ENCODE measurements around the gene PCNX2.
"Not testable (repeated sequence)": the region's sequence is repeated elsewhere in the genome, so short reads cannot be mapped to it uniquely, and the experiment has no call there.

PCNX2 gene

DNA sequence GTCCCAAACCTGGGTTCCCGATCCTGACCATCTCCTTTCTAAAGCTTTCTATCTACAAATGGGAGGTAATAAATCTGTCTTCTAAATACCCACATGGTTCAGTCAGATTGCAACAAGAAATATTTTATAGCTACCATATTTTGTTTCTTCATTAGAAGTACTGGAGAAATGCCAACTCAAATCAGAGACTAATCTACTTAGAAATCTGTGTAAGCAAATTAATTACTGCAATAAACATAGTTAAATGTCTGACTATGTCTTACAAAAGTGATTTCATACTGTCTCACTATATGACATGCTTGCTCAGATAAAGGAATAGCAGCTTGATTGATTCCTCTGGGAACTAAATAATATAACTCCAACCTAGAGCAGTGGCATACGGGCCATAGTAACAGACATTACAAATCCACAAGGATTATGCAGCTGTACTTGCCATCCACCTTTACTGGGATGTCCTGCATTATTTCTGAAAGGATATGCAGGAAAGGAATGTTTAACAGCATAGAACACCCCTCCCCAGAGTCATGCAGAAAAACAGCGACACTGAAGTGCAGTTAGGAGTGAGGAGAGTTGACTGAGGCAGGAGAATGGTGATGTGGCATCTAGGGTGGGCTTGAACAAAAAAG, 80.3 kb downstream of the PCNX2 start:
- no peak for DNase-seq

DNA sequence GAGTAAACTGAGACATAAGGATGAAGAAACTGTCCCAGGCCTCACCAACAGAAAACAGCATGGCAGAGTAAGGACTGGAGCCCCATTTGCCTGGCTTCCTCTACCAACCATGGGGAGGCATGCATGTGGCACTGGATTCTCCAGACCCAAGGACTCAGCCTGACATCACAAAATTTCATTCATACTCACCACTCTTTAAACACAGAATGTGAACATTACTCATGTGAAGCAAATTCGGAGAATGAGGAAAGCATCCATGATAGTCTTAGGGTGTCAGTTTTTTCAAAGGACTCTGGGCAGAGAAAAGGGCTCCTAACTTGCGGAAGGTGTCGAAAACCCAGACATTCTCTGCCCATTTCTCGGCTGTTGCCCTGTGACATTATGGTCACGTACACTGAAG, 83.9 kb downstream of the PCNX2 start:
- DNase-seq = no peak

DNA sequence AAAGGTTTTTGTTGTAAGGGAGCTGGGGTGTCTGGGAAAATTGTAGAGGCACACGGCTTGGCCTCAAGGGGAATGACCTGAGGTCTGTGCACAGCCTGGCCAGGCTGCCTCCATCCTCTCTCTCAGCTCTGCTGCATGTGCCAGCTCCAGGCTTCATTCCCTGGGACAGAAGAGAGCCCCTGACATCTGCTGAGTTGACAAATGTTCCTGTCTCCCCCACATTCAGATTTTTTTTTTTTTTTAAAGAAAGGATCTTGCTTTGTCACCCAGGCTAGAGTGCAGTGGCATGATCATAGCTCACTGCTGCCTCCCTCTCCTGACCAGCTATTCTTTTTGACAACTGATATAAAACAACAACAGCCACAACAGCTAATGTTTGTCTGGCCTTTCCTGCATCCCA, 84.4 kb downstream of the PCNX2 start:
- DNase-seq = no peak

DNA sequence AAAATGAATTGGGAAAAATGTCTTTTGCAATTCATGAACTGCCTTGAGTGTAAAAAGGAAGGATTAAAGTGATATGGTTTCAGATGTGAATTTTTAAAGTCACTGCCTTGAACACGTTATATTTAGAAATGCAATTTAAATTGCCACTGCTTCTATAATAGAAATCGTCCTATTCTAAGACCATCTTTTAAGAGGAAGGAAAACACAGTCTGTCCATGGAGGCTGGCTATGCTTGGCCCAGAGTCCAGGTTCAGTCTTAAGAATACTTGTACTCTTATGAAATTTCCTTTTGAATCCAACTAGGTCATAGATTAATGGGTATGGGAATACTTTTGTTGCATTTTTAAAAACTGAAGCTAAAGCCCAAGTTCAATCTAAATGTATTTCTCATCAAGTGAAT, 86.0 kb downstream of the PCNX2 start:
- DNase-seq = no peak

DNA sequence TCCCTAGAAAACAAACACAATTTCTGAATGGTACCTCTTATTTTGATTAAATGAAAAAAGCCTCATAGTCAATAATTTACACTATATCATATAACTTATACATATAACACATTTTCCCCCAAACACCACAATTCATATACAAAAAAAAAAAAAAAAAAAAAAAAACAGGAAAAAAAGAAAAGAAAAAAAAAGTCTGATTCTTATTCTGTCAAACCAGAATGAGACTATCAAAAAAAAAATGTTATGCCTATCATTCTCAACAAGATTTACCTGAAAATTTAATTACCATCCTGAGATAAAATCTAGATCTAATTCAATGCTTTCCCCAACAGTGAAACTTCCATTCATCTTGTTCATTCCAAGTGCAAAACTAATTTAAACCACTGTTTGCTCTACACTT, 86.8 kb downstream of the PCNX2 start:
- DNase-seq = no peak

DNA sequence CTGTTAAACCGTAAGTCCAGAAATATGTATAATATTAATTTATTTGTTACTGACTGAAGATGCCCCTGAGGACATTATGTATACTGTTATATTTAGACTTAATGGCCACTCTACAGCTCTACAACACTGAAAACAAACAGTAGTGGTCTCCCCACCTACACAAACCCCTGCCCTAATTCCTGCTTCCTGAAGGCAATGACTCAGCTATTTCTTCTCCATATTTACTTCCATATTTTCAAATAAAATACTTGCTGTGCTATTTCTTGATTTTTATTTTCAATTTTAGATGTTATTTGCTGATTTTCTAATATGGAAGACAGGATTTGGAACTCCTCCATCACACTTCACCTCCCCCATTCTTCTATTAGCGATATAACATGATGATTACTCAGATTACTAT, 97.6 kb downstream of the PCNX2 start:
- DNase-seq = no peak

DNA sequence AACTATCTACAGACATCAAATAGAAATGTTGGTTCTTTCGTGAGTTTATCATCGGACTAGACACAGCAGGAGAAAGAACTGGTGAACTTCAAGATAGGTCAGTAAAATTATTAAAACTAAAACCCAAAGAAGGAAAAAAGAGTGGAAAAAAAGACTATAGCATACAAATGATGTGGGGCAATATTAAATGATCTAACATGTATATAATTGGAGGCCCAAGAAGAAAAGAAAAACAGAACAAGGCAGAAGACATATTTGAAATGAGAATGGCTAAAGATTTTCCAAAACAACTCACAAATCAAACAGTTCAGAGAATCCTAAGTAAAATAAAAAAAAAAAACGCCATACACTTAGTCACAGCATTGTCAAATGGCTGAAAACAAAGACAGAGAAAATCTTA, 101.8 kb downstream of the PCNX2 start:
- no peak for DNase-seq

DNA sequence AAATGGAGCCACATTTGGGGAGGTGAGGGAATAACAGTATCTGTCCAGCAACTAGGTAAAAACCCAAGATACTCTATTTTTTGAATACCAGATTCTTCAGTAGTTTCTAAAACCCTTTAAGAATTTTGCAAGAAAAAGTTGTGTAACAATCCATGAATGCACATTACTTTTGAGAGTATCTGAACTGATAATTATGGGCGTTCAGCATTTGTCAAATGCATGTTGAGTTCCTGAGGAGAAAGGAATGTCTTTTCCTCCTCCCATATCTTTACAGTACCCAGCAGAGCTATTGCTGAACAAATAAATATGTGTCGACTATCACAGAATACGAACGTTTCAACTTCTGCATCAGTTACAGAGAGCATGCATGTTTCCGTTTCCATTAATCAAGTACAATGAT, 104.5 kb downstream of the PCNX2 start:
- no peak for DNase-seq

DNA sequence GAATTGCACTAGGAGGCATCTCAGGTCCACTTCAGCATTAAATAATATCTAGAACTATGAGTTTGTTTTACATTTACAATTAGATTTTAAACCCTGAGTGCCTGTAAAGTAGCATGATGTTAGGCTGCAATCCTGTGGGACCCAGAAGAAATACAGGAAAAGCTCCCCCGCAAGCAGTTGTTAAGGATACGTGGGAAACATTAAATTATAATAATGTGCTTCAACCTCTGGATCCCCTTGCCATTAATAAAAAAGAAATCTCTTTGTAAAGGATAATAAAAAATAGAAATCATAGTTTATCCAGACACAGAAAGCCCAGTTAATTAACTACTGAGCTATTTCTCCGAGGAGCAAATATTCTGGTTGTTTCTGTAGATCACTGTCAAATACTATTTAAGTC, 106.0 kb downstream of the PCNX2 start:
- DNase-seq = no peak

DNA sequence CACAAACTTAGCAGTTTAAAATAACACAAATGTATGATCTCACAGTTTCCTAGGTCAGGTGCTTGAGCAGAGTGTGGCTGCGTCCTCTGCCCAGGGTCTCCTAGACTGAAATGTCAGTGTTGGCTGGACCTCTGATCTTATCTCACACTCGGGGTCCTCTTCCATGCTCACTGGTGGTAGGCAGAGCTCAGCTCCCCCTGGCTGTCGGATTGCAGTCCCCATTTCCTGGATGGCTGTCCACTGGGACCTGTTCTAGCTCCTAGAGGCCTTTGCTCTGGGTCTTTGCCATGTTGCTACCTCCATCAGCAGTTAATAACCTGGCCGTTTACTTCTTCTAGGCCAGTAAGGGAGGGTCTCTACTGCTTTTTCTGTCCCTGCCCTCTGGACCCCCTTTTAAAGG, 107.5 kb downstream of the PCNX2 start:
- DNase-seq = no peak

DNA sequence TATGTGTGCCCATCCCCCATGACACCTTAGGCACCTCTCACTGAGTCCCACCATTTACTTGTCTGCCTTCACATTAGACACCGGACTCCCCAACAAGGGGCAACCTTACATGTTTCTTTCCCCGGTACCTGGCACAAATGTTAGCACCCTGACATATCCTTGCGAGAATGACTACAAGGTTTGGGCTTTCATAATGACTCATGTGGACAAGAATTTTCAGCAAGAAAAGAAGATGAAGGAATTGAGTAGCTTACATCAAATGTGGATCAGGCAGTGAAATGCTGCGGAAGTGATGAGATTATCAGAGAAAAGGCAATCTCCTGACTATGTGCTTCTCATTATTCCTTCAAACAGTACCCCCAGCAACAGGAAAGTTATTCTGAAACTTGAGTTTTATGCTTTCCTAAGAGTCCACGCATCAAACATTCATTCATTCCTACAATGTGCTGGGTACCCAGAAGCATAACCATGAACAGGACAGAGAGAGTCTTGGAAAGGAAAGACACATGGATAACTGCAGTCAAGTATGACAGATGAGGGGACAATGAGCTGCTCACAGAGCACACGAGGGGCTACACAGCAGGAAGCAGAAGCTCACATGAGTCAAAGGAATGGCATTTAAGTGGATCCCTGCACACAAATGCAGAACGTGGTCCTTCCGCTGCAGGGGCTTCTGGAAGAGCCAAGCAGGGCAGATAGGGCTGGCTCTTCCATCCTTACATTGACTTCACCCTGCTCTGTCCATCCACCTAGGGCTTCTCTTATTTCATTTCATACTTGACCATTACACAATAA, 112.1 kb downstream of the PCNX2 start:
- no peak for DNase-seq

DNA sequence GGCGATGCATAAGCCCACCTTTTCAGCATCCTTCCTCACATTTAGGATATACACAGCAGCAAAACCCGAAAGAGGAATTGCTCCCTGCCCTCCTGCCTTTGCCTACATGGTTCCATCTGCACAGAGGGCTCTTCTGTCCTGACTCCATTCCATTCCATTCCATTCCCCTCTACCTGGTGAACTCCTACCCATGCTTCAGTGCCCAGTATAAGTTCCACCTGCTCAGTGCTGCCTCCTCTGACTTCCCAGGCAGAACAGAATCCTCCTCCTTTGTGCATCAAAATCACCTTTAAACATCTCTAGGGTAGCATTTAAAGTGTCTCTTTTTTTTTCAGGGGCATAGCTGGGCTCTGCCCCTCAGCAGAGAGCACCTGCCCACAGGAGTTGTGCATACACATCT, 112.9 kb downstream of the PCNX2 start:
- no peak for DNase-seq

DNA sequence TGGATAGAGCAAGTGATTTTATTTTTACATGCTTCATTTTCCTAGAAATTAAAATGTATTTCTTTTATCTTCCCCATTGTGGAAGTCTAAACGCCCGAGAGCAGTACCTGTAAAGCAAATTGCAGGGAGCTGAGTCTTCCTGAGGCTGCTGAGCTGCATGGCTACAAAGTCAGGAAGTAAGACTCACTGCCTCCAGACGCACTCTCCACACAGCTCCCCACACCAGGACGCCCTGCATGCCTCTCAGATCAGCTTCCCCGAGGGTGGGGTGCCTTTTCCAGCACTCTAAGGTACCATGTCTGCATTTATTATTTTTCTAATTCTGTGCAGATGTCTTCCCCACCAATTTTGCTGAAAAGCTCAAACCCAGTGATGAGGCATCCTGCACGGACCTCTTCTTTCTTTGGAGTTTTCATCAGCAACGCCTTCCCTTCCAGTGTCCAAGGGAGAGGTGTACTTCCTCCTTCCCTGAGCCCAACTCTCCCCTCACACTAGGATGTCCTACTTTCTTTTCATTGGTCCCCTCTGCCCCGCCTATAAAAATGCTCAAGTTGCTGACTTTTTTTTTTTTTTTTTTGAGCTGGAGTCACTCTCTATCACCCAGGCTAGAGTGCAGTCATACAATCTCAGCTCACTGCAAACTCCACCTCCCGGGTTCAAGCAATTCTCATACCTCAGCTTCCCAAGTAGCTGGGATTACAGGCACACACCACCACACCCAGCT, 114.7 kb downstream of the PCNX2 start:
- DNase-seq = no peak

DNA sequence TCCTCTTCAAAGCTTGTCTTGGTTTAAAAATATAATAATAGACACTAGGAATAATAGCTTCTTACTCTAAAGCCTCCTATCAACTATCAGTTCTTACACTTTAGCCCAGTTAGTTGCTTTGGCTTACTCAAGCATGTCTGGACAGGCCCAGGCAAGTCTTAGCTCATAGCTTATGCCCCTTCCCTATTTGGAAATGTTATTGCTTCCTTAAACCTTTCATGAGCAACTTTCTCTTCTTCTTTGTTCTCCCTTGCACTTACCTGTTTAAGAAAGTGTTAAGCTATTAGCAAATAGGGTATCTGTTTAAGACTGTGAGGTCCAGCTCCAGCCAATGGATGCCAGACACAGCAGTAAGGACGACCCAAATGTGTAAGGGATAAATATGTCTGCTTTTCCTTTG, 115.9 kb downstream of the PCNX2 start:
- not testable (repeated sequence) for DNase-seq

DNA sequence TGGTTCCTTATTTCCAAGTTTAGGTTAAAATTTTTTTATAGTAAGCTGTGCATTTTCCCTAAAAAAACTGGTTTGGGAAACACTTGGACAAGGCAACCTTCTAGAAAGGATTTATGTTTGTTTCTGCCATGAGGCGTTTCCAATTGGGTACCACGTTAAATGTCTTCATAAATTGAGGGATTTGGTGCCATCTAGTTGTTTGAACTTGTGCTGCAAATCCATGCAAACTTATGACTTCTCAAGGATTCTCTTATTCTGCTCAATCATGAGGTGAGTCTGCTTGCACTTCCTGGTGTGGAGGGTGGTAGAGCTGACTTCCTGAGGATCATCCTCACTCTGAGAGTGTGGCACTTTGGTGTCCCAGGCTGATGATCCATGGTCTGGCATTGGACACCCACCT, 123.3 kb downstream of the PCNX2 start:
- DNase-seq = peak; percentile 30

DNA sequence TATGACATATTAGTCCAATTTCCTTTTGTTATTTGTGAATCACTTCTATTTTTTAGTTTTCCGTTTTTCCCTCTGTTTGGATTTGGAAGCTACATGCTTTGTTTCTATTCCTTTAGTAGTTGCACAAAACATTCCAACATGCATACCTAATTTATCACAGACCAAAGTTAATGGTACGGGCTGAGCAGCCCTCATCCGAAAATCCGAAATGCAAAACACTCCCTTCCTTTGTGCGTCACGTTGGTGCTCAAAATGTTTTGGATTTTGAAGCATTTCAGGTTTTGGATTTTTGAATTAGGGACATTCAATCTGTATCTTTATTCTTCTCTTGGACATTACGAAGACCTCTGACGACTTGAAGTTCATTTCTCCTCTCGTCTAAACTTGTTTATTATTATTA, 124.8 kb downstream of the PCNX2 start:
- DNase-seq = no peak

DNA sequence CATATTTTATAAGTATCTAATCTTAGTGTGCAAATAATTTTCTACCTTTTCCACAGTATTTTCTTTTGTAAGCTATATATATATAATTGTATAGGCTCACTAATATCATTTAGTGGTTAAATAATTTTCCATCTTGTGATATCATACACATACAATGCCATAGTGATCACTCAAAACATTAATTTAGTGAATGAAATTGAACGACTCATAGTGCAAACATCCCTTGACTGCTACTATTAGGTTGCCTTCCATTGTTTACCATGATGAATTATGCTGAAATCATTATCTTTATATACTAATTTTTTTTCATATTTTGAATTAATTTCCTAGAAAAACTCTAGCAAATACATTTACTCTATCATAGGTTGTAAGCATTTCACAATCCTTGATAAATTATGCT, 127.1 kb downstream of the PCNX2 start:
- DNase-seq = no peak

DNA sequence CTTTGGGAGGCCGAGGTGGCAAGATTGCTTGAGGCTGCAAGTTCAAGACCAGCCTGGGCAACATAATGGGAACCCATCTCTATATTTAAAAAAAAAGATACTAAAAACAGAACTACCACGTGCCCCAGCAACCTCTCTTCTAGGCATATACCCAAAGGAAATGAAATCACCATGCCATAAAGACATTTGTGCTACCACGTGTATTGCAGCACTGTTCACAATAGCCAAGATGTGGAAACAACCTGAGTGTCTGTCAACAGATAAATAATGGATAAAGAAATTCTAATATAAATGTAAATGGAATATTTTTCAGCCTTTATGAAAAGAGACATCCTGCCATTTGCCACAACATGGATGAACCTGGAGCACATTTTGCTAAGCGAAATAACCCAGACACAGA, 128.6 kb downstream of the PCNX2 start:
- no peak for DNase-seq

DNA sequence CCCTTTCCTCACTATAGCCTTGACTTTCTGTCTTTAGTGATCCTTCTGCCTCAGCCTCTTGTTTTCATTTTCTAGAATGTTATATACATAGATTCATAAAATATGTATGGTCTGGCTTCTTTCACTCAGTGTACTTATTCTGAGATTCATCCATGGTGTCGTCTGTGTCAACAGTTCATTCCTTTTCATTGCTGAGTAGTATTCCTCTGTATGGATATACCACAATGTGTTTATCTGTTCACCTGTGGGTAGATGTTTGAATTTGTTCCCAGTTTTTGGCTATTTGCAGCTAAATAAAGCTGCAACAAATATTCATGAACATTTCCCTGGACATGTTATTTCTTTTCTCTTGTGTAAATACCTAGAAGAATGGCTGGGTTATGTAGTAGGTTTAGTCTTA, 131.8 kb downstream of the PCNX2 start:
- no peak for DNase-seq

DNA sequence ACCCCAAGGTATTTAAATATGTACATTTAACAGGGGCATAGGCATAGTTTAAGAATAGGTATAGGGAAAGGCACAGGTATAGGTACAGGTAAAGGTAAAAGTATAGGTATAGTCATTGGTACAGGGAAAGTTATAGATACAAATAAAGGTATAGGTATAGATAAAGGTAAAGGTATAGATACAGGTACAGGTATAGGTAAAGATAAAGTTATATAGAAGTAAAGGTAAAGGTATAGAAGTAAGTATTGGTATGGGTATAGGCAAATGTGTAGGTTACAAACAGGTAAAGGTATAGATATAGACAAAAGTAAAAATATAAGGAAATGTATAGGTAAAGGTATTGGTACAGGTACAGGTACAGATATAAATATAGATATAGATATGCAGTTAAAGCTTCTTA, 137.2 kb downstream of the PCNX2 start:
- DNase-seq = no peak

DNA sequence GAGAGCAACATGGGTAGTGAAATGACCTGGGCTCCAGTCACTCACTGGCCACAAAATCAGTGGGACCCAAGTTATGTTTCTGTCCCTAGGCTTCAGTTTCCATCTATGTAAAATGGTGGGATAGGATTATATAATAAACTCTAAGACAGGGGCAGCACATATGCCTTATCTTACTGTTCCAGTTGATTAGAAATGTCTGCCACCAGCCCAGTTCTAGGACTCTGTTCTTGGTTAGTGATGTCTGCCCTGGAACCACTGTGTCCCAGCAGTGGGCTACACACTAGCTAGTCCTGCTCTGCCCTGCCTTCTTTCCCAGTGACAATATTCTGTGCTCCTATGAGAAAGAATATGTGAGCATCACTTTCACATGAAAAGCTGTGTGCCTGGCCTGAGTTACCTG, 138.3 kb downstream of the PCNX2 start:
- no peak for DNase-seq

DNA sequence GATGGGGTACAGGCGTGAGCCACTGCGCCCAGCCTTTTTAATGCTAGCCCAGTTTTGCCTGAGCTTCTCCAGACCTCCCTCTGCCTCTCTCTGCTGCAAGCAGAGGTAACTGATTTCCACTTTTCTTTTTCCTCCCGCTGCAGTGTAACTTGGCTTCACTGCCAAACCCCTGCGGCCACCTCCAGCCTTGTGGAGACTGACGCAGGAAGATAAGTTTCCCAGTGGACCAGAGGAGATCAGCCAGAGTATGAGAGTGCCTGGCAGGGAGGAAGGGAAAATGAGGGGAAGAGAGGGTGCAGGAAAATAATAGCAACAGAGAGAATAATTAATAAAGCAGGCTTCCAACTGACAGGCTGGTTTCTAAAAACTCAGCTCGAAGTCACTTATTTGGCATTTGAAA, 143.7 kb downstream of the PCNX2 start:
- DNase-seq = no peak

DNA sequence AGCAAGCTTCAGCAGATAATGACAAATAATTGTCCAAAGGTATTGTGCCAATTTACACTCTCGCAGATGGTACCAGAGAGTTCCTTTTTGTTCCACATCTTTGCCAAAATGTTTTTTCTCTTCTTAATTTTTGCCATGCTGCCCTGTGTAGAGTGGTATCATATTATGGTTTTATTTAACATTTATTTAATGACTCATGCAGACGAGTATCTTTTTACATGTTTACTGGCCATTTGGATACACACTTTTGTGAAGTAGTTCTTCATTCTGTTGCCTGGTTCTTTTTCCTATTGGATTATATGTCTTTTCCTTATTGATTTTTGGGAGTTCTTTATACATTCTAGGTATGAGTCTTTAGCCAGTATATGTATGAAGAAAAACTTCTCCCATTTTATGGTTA, 151.1 kb downstream of the PCNX2 start:
- DNase-seq = no peak

DNA sequence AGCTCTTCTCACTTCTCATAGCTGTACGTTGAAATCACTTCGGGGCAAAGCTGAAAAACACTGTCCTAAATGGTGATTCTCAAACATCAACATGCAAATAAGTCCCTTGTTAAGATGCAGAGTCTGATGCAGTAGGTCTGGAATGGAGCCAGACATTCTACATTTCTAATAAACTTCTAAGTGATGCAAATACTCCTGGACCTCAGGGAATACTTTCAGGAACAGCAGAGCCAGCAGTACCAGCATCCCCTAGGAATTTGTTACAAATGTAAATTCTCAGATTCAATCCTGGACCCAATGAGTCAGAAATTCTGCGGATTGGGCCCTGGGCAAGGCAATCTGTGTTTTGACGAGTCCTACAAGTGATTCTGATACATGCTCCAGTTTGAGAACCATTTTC, 152.3 kb downstream of the PCNX2 start:
- no peak for DNase-seq
